Transverse colon (tissue), 4 donors: ENCODE data around the gene CALHM2.

Source experiments
- EP300 ChIP-seq: sonication (generic); formaldehyde crosslinking; IDR thresholded peaks from one replicate; pipeline ENCODE4 v1.6.1; 2017; ENCODE audit warnings: antibody characterized with exemption, low read depth
- POLR2A ChIP-seq: fragments of 450-650 bp; IDR thresholded peaks from one replicate; pipeline ENCODE4 v1.6.1; 2016; ENCODE audit warnings: antibody characterized with exemption, mild to moderate bottlenecking, moderate library complexity
- POLR2AphosphoS5 ChIP-seq, 3 donors: sonication (generic); formaldehyde crosslinking; IDR thresholded peaks; one replicate each; pipeline ENCODE4 v1.6.1; 2016; ENCODE audit warnings: antibody characterized with exemption in 3 of 3
- TF ChIP-seq, protein P1 (sequence below), 5 experiments: fragments of 200-600 bp in 3 of 5; fragments of 450-650 bp in 2 of 5; sonication (generic) in 3 of 5; IDR thresholded peaks; 1 replicate in 2 of 5; 2 replicates in 3 of 5; pipeline ENCODE4 v1.5.1; 2016 to 2017; ENCODE audit warnings: antibody characterized with exemption in 5 of 5, inconsistent platforms in 3 of 5, mild to moderate bottlenecking in 2 of 5, moderate library complexity in 1 of 5

DNA sequence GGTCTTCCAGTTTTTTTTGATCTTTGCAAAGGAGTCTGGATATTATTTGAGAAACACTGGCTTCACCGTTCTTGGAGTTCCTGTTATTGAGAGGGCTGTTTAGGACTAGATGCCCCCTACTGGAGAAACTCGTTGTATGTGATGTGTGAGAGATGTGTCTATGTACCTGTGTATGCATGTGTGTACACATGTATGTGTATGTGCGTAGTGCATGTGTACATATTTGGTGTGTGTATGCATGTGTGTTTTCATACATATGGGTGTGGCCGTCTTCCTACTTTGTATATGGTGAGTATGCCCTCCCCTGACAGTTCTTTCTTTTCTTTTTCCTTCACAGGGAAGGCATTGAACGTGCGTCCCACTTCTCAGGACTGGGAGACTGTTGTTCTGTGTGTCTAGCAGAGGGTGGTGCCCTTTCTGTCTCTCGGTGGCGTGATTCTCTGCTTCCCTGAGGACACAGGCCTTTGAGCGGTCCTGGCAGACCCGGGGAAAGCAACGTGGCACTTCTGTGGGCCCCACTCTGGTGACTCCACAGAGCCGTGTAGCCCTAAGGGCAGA is 29.9 kb upstream of the CALHM2 start:
- TF ChIP-seq, protein P1, sequence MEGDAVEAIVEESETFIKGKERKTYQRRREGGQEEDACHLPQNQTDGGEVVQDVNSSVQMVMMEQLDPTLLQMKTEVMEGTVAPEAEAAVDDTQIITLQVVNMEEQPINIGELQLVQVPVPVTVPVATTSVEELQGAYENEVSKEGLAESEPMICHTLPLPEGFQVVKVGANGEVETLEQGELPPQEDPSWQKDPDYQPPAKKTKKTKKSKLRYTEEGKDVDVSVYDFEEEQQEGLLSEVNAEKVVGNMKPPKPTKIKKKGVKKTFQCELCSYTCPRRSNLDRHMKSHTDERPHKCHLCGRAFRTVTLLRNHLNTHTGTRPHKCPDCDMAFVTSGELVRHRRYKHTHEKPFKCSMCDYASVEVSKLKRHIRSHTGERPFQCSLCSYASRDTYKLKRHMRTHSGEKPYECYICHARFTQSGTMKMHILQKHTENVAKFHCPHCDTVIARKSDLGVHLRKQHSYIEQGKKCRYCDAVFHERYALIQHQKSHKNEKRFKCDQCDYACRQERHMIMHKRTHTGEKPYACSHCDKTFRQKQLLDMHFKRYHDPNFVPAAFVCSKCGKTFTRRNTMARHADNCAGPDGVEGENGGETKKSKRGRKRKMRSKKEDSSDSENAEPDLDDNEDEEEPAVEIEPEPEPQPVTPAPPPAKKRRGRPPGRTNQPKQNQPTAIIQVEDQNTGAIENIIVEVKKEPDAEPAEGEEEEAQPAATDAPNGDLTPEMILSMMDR (IDR thresholded peaks at IDR 0.05), result peak; percentile 52 to 62 (median 54)
- TF ChIP-seq EP300 (no peak), POLR2AphosphoS5 (IDR thresholded peaks at IDR 0.05) (no peak), POLR2A (no peak)
